Raji (cell line): ENCODE data around the gene GPR180.

Experiments used
- POLR2A ChIP-seq: IDR thresholded peaks from 2 replicates; pipeline ENCODE4 v1.6.1; 2011; ENCODE audit warnings: low read depth, low read length, control low read depth; ENCODE audit not compliant: insufficient read depth

Gene GPR180

DNA sequence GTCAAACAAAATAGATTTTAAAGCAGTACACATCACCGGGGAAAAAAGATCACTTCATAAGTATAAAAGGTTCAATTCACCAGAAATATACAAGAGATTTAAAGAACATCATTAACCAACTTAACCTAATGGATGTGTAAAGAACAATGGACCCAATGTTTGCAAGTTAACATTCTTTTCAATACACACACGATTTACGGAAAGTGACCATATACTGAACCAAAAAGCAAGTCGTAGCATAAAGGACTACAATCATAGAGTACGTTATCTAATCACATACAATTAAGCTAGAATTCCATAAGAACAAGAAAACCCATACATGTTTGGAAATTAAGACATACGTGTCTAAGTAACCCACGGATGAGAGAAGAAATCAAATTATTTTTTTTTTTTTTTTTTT, 15.3 kb upstream of the GPR180 start:
- no peak for TF ChIP-seq POLR2A

DNA sequence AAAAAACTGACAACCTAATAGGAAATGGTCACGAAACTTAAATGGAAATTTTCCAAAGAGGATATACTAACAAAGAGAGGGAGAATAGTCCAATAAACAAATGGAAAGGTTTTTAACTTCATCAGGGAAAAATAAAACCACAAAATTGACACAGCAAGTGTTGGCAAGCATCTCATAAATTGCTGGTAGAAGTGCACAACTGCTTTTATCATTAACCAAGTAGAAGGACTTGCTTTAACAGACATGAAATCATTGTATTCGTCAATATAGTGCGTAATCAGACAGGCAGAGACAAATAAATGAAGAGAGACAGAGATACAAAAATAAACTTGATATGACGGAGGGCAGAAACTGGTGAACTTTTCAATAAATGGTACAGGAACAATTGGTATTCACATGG, 13.1 kb upstream of the GPR180 start:
- TF ChIP-seq POLR2A = no peak

DNA sequence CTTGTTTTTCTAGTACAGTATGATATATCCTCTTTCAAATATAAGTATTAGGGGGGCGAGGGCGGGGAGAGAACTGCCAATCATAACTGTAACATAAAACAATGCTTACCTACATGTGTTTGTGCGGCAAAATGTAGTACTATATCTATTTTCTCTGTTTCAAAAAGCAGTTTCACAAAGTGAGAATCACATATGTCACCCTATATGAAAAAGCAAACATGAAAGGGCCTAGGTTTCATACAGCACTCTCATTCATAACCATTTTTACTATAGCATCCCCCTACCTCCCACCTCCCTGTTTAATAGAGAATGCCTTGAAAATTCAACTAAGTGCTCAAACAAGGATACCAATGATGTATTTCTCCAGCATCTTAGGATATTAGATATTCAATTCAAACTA, 10.9 kb upstream of the GPR180 start:
- TF ChIP-seq POLR2A = no peak

- no peak for TF ChIP-seq POLR2A
Measured at GRCh38 chr13:94595001-94595949, 6.4 kb upstream of the GPR180 start.

- TF ChIP-seq POLR2A = peak; percentile 97
Measured at GRCh38 chr13:94595950-94596574, 5.6 kb upstream of the GPR180 start, which contains the start of gene TGDS. Gene TGDS (minus strand): TSS chr13:94596152. CDS start chr13:94596136, 16 bp downstream.

GRCh38 chr13:94596575-94596971, 5.1 kb upstream of the GPR180 start:
- no peak for TF ChIP-seq POLR2A

GRCh38 chr13:94598281-94598680, 3.4 kb upstream of the GPR180 start:
- no peak for TF ChIP-seq POLR2A

DNA sequence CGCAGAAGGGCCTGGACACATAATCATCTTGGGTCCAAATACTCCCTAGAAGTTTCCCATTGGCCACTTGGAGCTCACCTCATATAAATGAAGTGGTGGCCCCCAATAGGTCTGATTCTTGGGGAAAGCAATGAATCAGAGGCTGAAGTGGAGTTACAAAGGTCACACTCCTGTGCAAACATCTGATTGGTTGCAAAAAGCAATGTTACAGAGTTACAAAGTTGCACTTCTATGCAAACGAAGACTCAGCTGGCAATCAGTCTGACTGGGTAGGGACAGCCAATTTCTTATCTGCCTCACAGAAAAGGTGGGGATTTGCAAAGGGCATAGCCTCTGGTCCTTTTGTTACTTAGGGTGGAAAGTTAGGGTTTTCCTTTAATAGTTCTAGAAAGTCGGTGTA, 1.8 kb upstream of the GPR180 start:
- TF ChIP-seq POLR2A = no peak

GRCh38 chr13:94602467-94602866, 810 bp downstream of the GPR180 start:
- TF ChIP-seq POLR2A = no peak

DNA sequence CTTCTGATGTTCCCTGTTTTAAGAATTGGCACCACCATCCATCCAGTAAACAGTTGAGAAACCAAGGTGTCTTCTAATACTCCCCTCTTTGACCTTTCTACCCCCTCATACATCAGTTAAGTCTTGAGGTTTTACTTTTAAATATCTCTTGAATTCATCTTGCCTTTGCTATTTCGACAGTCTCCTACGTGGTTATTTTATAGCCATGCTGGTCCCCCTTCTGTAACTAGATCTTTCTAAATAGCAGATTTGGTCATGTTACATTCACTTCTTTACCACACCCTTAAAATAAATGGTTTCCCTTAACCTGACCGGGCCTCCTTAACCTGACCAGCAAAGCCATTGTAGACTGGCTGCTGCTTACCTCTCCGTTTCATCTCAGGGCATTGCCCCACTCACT, 5.4 kb downstream of the GPR180 start:
- TF ChIP-seq POLR2A = no peak

DNA sequence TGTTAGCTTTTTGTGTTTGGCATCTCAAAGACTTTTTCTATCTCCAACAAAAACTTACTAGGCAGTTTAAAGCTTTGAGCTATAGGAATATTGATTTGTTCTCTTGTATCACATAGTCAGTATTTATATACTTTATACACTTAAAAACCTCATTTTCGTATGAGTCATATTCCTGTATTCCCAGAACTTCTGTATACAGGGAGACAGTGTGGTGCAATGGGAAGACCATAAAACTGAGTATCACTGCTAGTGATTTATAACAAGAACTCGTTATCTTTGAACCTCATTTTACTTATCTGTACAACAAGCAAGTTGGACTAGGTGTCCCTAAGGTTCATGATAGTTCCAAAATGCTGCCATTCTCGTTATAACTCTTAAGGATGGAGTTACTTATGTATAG, 6.3 kb downstream of the GPR180 start:
- no peak for TF ChIP-seq POLR2A

- TF ChIP-seq POLR2A = no peak
Measured at GRCh38 chr13:94608586-94608985, 6.9 kb downstream of the GPR180 start.

DNA sequence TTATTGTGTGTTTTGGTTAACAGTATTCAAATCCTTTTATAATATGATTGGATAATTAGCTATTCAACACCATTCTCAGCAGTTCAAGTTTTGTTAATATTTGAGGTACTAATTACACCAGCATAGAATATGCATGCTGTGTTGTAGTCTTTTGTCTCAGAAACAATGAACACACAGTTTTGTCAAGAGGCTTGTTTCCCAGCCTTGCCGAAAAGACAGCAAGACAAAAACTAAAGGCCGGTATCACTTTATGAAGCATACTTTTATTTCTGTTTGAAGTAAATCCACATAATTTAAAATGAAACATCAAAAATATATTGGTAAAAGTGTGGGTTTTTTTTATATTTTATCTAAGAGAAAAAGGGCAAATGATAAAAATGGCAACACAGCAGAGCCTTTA, 7.5 kb downstream of the GPR180 start:
- TF ChIP-seq POLR2A = no peak

- TF ChIP-seq POLR2A = no peak
Measured at GRCh38 chr13:94610475-94610874, 8.8 kb downstream of the GPR180 start.

- no peak for TF ChIP-seq POLR2A
Measured at GRCh38 chr13:94612050-94612449, 10.4 kb downstream of the GPR180 start.

GRCh38 chr13:94613051-94613450, 11.4 kb downstream of the GPR180 start:
- TF ChIP-seq POLR2A = no peak

DNA sequence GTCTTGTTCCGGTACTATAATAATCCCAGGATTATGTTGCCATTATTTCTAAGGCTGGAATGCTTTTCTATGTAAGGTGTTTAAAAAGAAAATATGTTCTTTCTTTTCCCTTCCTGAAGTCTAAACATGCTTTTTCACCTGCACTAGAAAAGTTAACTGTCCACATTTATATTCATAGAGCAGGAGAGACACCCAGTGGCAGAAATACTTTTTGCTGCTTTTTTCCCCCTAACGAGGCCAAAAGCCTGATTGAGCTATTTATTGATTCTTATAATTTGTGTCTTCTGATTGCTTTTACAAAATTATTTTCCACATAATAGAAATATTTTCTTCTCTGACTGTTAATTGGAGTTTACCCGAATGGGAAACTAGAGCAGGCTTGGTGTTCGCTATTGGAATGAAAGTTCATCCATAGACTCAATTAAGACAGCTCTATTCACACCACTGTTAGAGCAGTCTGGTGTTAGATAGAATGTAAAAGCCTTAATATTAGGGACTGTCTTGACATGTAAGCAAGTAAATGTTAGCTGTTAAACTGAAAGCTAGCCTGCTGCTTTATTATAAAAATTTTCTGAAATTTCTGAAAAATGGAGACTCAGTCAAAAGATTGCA, 15.8 kb downstream of the GPR180 start:
- no peak for TF ChIP-seq POLR2A
